H1 (cell line): ENCODE data around the gene FNDC3A. TPM values are rescaled to one million over a fixed set of nuclear protein-coding genes. Genes with fewer than 3 reads are reported as not detected.
A peak's percentile ranks its signal among the peaks of the same experiment; 100 is the strongest.

Experiments
- ASH2L ChIP-seq: fragments of 200-600, 300-600 bp; sonication (generic); IDR thresholded peaks from one replicate; pipeline ENCODE4 v1.7.1; 2017; ENCODE audit warnings: low read length
- BACH1 ChIP-seq: IDR thresholded peaks from 2 replicates; pipeline ENCODE4 v1.6.1; 2012; ENCODE audit warnings: low read length, improper control_type of control experiment
- BCL11A ChIP-seq, 2 experiments: IDR thresholded peaks; one replicate each; pipeline ENCODE4 v1.6.1; 2011; ENCODE audit warnings: low read depth in 2 of 2, low read length in 2 of 2, mild to moderate bottlenecking in 2 of 2
- CHD2 ChIP-seq: IDR thresholded peaks from 2 replicates; pipeline ENCODE4 v1.6.1; 2012; ENCODE audit warnings: low read length, improper control_type of control experiment
- HDAC2 ChIP-seq, 2 experiments: fragments of 300-600 bp in 1 of 2; sonication (generic) in 1 of 2; IDR thresholded peaks; 2 replicates each; pipeline ENCODE4 v1.6.1; 2011 to 2012; ENCODE audit warnings: low read depth in 2 of 2, low read length in 2 of 2, mild to moderate bottlenecking in 2 of 2, moderate library complexity in 2 of 2, borderline replicate concordance in 1 of 2, inconsistent platforms in 1 of 2
- HDAC6 ChIP-seq: IDR thresholded peaks from one replicate; pipeline ENCODE4 v1.7.1; 2012; ENCODE audit warnings: low read depth, mild to moderate bottlenecking, inconsistent platforms, low read length, moderate library complexity
- KDM1A ChIP-seq: fragments of 200-600, 300-600 bp; sonication (generic); IDR thresholded peaks from 2 replicates; pipeline ENCODE4 v1.7.1; 2016; ENCODE audit warnings: mild to moderate bottlenecking, low read length, borderline replicate concordance
- KDM4A ChIP-seq: IDR thresholded peaks from one replicate; pipeline ENCODE4 v1.7.1; 2012; ENCODE audit warnings: low read depth, mild to moderate bottlenecking, moderate library complexity, low read length, inconsistent platforms; ENCODE audit not compliant: severe bottlenecking
- NRF1 ChIP-seq: IDR thresholded peaks from 2 replicates; pipeline ENCODE4 v1.6.1; 2011; ENCODE audit warnings: mild to moderate bottlenecking, low read depth, low read length, improper control_type of control experiment
- POLR2AphosphoS5 ChIP-seq: IDR thresholded peaks from 2 replicates; pipeline ENCODE4 v1.6.1; 2011; ENCODE audit warnings: low read depth, low read length
- SP2 ChIP-seq: IDR thresholded peaks from 2 replicates; pipeline ENCODE4 v1.6.1; 2012; ENCODE audit warnings: mild to moderate bottlenecking, low read length, inconsistent platforms
- TBP ChIP-seq: IDR thresholded peaks from 2 replicates; pipeline ENCODE4 v1.6.1; 2011; ENCODE audit warnings: low read depth, low read length, improper control_type of control experiment
- YY1 ChIP-seq: IDR thresholded peaks from 2 replicates; pipeline ENCODE4 v1.6.1; 2011; ENCODE audit warnings: low read depth, mild to moderate bottlenecking, low read length
- polyA plus RNA-seq, 7 experiments: library from polyadenylated mRNA; depleted of rRNA in 3 of 7; stranded (reverse) in 5 of 7; unstranded in 2 of 7; fragments of >200 nt in 5 of 7; fragments of 200-250 nt in 2 of 7; gene quantifications; 1 replicate in 5 of 7; 2 replicates in 1 of 7; 4 replicates in 1 of 7; pipeline versions ENCODE4 v1.2.1 to v1.2.3, GENCODE V29; 2011 to 2013; ENCODE audit warnings: missing spikeins in 2 of 7, mixed read lengths in 2 of 7
- total RNA-seq: library from RNA; stranded (reverse); fragmentation: NEBNext Ultra II Directional; extraction: Animal tissue kit (Norgen Biotek cat#: 25700); gene quantifications from 2 replicates; pipeline ENCODE4 v1.2.1, GENCODE V29; 2021
- TF ChIP-seq, protein P1 (sequence below), 3 experiments: IDR thresholded peaks; 1 replicate in 2 of 3; 2 replicates in 1 of 3; pipeline versions ENCODE4 v1.5.1 to v1.6.1; 2011; ENCODE audit warnings: low read length in 3 of 3, mild to moderate bottlenecking in 3 of 3, inconsistent platforms in 2 of 3, low read depth in 1 of 3, moderate library complexity in 1 of 3; ENCODE audit not compliant: insufficient read depth in 1 of 3; ENCODE audit errors: control extremely low read depth in 1 of 3

Gene FNDC3A
- total and polyA plus RNA-seq, 2 of the 8 experiments (the other 6 are each of a cell fraction or from before 2014, with no cell fraction given) = 14.6 to 26.0 TPM

DNA sequence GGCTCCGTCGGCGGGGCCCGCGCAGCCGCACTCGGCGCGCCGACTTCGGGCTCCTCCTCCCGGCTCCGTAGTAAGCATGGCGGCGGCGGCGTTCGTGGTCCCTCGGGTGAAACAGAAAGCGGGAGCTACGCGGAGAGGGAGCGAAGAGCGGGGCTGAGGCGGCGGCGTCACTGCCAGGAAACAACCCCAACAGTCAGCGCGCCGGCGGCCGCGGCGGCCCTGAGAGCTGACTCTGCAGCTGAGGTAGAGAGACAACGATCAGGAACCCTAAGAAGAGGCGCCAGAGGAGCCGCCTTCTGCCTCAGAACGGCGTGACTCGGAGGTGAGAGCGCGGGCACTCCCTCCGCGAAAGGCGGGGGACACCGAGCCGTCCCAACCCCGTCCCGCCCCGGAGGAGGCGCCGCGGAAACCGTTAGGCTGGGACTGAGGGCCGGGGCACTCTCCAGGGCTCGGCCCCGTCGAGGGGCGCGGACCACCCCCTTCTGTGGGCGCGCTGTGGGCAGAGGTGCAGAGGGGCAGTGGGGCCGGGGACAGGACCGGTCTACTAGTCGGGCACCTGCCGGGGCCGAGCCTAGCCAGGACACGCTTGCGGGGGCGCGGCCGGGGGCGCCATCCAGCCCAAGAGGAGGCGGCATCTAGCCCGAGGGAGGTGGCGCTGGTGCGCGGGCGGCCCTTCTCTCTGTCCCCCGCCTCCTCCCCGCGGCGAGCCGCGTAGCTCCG is at the start of gene FNDC3A (continued):
- TF ChIP-seq ASH2L (peak; percentile 63), SP2 (no peak), NRF1 (peak; percentile 45), TBP (peak; percentile 33; the same call in 1 of the 2 replicates), CHD2 (no peak), KDM4A (no peak), KDM1A (peak; percentile 68; the same call in 1 of the 2 replicates), HDAC2 (IDR thresholded peaks at IDR 0.05; ENCODE audit: borderline replicate concordance in 1 of 2, low read depth in 2 of 2, low read length in 2 of 2) (no peak; a peak in 1 of 4 replicates), POLR2AphosphoS5 (peak; percentile 73), HDAC6 (no peak), BCL11A (IDR thresholded peaks at IDR 0.05; ENCODE audit: low read depth in 2 of 2, low read length in 2 of 2) (no peak), YY1 (peak; percentile 80; the same call in 1 of the 2 replicates), BACH1 (no peak)
- TF ChIP-seq, protein P1, sequence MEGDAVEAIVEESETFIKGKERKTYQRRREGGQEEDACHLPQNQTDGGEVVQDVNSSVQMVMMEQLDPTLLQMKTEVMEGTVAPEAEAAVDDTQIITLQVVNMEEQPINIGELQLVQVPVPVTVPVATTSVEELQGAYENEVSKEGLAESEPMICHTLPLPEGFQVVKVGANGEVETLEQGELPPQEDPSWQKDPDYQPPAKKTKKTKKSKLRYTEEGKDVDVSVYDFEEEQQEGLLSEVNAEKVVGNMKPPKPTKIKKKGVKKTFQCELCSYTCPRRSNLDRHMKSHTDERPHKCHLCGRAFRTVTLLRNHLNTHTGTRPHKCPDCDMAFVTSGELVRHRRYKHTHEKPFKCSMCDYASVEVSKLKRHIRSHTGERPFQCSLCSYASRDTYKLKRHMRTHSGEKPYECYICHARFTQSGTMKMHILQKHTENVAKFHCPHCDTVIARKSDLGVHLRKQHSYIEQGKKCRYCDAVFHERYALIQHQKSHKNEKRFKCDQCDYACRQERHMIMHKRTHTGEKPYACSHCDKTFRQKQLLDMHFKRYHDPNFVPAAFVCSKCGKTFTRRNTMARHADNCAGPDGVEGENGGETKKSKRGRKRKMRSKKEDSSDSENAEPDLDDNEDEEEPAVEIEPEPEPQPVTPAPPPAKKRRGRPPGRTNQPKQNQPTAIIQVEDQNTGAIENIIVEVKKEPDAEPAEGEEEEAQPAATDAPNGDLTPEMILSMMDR (IDR thresholded peaks at IDR 0.05; ENCODE audit: control extremely low read depth in 1 of 3, insufficient read depth in 1 of 3, low read depth in 1 of 3, low read length in 3 of 3) = no peak; a peak in 1 of 4 replicates
